NCI-H82 (cell line): ENCODE data around the gene ZNF276.

ENCODE experiments used
- DNase-seq: peaks from one replicate; lab custom pipeline; 2025; lab: John Stamatoyannopoulos, UW

The ZNF276 gene

DNA sequence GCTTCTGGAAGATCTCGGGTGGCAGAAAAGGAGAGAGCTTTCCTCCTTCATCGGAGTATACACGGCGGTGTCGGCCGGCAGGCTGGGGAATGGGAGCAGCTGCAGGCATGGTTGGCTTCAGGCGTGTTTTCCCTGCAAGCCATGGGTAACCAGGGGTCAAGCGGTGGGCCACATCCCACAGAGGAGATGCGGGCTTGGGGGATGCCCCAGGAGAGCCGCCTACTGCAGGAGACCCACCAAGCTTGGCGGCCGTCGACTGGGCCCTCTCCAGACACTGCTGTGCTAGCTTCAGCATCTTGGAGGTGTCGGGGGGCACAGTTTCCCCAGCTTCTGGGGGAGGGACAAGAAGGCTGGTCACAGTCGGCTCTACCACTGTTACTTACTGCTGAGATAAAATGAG, 4.8 kb upstream of the ZNF276 start:
- DNase-seq: no peak

DNA sequence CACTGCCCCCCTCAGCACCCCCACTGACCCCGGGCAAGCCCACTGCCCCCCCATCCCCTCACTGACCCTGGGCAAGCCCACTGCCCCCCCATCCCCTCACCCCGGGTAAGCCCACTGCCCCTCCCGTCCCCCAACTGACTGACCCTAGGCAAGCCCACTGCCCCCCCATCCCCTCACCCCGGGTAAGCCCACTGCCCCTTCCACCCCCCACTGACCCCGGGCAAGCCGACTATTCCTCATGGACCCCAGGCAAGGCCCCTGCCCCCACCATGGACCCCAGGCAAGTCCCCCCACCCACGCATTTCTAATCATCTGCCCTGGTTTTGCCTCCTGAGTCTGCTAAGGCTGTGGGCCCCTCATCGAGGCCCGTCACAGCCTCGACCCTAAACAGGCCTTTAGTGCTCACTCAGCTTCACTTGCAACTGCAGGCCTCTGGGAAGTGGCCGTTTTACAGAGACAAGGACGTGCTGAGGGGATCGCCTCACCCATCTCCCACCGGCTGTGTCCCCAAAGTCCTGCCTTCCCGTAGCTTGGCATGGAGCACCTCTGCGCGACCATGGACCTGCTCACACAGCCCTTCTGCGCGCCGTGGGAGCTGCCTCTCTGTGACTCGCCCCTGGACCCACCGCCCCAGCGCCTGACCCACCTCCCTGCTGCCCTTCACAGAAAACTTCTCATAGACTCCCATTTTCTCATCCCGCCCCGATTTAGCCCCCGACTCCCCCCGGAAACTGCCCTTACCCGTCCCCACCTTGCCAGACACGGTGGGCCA, 4.2 kb upstream of the ZNF276 start:
- DNase-seq: no peak

DNA sequence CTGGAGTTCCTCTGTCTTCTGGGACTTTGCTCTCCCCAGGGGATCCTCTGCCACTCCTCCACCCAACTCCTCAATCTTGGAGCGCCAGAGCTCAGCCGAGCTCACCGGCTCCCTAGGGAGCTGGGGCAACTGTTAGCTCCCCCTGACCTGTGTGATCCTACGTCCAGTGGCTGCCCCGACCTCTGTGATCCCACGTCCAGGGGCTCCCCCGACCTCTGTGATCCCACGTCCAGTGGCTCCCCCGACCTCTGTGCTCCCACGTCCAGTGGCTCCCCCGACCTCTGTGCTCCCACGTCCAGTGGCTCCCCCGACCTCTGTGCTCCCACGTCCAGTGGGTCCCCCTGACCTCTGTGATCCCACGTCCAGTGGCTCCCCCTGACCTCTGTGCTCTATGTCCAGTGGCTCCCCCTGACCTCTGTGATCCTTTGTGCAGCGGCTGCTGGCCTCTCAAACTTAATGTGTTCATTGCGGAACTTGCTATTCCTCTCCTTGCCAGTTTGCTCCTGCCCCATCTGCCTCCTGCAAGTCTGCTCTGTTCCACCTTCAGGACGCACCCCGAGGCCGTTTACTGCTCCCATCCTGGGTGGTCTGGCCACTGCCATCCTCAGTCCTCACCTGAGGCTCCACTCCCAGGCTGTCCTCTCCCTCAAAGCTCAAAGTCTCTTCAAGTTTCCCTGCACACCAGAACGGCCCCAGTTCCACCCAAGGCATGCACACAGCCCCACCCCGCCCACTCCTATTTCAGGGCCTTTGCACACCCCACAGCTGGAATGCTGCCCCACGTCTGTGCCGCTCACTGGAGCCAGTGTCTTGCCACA, 3.4 kb upstream of the ZNF276 start:
- no peak for DNase-seq

DNA sequence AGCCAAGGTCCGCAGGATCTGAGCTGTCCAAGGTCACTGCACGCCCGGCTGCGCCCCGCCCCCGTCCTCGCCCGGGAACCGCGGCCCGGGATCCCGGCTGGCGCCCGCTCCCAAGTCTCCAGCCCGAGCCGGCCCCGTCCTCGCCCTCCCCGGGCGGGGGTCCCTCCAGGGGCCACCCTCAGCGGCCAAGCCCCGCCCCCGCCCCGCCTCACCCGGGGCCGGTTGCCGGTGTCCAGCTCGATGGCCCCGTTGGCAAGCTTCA, 855 bp upstream of the ZNF276 start:
- peak; percentile 74 for DNase-seq

DNA sequence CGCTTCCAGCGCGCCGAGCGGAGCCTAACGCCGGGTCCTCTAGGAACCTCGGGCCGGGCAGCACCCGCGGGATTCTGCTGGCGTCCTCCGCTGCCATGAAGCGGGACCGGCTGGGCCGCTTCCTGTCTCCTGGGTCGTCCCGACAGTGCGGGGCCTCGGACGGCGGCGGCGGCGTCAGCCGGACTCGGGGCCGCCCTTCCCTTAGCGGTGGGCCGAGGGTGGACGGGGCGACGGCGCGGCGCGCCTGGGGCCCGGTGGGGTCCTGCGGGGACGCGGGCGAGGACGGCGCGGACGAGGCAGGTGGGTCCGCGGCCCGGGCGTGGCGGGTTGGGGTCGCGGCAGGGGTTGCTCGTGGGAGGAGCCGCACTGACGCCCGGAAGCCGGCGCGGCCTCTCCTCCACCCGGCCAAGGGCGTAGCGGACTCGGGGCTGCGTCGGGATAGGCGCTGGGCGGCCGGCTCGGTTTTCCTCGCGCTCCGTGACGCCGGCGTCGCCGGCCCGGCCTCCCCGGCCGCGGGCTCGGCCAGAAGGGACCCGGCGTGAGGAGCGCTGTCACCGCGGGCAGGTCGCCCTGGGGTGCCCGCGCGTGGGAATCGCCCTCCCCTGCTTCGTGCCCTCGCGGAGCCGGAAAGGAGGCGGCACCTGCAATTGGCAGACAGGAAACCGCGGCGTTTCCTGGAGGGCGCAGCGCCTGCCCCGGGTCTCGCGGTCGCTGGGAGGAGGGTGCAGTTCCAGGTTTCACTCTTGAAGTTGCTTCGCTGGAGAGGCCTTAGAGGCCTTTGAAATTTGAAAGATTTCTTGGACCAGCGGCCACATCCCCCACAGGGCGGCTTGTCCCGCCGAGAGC, 432 bp downstream of the ZNF276 start:
- peak; percentile 47 for DNase-seq

DNA sequence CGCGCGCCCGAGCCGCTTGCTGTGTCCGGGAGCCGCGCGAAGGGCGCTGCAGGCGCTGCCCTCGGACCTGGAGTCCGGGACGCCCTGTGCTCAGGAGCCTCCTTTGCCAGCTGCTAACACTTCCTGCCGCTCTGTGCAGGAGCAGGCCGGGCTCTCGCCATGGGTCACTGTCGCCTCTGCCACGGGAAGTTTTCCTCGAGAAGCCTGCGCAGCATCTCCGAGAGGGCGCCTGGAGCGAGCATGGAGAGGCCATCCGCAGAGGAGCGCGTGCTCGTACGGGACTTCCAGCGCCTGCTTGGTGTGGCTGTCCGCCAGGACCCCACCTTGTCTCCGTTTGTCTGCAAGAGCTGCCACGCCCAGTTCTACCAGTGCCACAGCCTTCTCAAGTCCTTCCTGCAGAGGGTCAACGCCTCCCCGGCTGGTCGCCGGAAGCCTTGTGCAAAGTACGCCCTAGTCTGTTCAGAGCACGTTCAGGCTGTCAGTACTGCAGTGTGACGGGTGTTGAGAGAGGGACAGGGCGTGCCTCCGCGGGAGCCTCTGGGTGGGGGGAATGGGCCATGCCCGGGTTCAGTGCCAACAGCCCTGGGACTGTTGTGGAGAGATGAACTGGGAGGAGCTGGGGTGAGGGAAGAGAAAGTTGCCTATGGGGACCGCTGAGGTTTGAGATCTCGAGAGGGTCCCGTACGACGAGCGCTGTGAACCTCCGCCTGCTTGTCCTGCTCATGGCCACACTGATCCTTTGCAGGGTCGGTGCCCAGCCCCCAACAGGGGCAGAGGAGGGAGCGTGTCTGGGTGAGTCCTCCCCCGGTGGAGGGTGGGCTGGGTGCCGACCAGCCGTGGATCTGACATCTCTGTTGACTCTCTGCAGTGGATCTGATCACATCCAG, 1.3 kb downstream of the ZNF276 start:
- no peak for DNase-seq

DNA sequence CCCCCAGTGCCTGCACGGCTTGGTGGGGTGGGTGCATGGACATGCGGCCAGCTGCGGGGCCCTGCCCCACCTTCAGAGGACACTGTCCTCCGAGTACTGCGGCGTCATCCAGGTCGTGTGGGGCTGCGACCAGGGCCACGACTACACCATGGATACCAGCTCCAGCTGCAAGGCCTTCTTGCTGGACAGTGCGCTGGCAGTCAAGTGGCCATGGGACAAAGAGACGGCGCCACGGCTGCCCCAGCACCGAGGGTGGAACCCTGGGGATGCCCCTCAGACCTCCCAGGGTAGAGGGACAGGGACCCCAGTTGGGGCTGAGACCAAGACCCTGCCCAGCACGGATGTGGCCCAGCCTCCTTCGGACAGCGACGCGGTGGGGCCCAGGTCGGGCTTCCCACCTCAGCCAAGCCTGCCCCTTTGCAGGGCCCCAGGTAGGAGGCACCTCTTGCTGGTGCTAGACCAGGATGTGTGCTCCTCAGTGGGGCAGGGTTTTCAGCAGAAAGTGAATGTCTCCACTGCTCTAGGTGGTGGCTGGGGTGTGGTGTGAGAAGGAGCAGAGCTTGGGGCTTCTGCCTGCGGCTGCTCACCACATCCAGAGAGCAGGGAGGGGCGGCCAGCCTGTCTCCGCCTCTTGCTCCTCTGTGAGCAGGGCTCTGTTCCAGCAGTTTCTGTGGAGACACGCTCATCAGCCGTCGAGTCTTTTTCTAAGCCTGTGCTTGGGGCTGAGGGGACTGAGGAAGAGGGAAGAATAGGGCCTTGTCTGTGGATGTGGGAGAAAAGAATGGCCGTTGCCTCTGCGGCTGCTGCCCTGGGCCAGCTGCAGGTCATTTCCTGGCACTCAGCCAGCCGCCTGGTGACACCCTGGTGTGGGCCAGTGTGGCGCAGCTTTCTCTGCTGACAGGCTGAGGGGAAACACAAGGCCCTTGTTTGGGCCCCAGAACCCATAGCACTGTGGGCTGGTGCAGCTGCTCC, 2.2 kb downstream of the ZNF276 start:
- no peak for DNase-seq

DNA sequence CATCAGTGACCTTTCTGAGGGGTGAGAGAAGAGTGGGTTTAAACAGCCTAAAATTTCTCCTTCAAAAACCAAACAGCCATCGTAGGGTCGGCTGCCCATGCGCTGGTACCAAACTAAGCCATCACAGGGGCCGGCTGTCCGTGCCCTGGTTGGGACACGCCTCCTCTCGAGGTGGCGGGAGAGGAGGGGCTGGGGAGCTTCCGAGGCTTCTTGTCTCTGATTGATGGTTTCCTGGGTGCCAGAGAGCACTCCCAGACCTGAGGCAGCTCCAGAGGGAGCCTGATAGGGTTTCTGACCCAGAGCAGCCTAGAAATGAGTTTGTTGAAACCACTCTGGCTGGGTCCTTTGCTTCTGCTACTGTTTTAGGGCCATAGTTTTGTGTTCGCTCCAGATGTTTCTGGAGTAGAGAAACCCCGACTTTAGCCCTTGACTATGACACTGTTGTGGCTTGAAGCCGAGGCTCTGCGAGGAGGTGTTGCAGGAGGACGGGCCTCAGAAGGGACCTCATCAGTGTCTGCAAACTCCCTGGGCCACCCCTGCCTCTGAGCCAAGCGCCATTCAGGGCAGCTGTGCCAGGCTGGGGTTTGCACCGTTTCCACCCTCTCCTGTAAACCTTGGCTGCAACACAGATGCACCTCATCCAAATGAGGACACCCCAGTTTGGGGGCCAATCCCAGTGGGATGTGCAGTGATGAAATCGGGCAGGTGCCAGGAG, 6.2 kb downstream of the ZNF276 start:
- DNase-seq: no peak

DNA sequence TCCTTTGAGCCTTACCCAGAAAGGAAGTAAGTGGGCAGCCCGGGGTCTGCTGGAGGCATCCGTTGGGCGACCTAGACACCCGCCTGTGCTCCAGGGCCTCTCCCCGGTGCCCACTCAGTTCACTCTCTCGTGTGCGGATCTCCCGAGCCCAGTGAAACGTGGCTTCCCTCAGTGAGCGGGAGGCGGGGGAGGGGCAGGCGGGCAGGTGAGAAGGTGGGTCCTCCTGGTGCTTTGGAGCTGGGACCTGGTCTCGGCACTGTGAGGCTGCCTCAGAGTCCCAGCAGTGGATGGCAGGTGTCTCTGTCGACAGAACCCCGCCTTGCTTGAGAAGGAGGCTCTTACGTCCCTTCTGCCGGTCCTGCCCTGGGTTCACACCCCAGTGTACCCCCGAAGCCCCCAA, 8.0 kb downstream of the ZNF276 start:
- DNase-seq: no peak

DNA sequence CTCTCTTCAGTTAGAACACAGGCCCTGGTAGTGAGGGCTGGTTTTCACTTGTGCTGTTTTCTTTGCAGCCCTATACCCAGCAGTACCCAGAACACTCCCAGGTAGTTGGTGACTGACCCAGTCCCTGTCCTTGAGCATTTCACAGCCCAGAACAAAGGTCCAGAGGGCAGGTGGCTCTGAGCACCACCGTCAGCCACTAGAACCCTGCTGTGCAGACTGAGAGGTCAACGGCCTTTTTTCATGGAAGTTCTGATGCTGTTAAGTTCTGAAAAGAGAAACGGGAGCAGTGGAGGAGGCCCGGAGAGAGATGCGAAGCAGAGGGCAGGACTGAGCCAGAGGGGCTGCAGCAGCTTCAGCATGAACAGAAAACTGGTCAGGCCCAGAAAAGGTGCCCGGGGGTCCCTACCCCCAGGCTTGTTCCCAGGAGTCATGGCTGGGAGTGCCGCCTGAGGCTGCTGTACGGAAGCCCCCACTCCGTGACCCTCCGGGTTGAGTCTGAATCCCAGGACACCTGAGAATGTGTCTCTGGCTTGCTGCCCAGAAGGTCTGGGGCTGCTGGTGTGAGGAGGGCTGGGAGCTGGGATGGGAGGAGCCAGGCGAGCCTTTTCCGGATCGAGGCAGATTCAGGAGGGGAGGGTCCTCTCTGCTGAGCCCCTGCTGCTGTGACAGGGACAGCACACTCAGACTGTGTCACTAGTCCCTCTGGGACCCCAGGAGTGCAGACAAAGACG, 8.7 kb downstream of the ZNF276 start:
- DNase-seq: no peak

DNA sequence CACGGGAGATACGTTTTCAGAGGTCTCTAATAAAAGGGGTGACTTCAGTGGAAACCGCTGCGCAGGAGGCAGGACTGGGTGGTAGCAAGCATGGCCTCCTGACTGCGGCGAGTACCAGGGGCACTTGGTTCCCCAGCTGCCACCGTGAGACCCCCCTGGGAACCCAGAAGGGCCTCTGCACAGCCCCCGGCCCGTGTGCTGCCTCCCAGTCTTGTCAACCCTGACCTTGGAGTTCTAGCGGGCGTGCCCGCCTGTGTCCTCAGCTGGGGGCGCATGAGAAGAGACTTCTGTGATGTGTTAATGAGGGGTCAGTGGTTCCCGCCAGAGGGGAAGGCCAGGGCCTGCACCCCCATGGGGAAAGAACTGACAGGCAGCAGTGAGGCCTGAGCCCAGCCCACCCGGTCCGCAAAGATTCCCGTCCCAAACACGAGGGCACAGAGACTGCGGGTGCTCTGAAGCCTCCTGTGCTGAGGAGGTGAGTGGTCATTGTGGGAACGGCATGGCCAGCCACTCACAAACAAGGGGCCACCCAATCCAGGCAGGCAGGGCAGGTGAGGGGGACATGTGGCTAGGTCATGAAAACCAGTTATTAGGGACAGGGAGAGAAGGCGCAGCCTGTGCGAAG, 9.4 kb downstream of the ZNF276 start:
- DNase-seq: no peak

DNA sequence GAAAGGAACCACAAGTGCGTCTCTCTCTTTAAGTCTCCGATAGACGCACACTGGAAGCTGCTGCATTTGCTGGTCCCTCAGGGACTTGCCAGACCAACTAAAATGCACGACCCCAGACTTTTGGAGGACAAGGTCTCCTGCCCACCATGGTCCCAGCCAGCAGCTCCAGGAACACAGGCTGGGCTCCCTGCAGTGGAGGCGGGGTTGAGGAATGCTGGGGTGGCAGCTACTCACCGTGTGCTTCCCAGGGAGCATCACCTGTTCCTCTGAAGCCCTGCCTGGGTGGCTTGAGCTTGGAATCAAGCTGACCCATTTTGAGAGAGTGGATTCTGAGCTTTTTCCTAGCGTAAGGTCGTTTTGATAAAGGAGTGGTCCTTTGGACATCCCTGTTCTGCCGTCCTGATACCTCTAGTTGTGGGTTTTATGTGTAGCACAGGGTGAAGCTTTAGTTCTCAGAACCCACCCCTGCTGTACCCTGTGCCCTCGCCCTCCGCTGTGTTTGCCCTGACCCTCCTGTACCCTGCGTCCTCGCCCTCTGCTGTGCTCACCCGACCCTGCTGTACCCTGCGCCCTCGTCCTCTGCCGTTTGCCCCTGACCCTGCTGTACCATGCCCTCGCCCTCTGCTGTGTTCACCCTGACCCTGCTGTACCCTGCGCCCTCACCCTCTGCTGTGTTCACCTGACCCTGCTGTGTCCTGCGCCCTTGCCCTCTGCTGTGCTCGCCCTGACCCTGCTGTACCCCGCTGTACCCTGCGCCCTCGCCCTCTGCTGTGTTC, 11.0 kb downstream of the ZNF276 start:
- DNase-seq: no peak

DNA sequence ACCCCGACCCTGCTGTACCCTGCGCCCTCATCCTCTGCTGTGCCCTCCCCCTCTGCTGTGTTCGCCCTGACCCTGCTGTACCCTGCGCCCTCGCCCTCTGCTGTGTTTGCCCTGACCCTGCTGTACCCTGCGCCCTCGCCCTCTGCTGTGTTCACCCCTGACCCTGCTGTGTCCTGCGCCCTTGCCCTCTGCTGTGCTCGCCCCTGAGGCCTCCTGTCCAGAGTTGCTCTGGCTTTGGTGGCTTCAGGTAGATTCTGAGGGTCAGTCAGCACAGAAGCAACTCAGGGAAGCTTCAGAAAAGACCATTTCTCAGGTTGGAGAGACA, 11.5 kb downstream of the ZNF276 start:
- DNase-seq: no peak

DNA sequence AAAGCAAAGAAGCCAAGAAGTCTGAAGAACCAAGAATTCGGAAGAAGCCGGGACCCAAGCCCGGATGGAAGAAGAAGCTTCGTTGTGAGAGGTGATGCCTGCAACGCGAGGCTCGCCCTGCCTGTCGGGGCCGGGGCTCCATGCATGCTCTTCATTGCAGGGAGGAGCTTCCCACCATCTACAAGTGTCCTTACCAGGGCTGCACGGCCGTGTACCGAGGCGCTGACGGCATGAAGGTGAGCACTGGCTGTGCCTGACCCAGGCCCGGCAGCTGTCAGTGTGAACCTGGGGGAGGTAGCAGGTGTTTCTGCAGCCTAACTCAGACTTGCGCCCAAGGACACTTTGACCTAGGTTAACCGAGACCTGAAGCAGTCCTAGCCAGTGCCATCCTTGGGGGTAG, 12.0 kb downstream of the ZNF276 start:
- no peak for DNase-seq

DNA sequence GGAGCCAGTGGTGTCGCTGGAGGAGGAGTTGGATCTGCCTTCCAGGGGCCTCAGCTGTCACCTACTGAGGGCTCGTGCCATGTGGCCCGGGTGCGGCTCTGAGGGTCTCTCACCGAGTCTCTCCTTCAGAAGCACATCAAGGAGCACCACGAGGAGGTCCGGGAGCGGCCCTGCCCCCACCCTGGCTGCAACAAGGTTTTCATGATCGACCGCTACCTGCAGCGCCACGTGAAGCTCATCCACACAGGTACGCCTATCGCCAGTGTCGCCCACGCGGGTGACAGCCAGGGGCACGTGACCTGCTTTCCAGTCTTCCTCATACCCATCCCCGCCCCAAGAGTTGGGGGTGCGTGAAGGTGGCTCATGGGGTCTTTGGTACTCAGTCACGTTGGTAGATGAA, 12.5 kb downstream of the ZNF276 start:
- DNase-seq: no peak

DNA sequence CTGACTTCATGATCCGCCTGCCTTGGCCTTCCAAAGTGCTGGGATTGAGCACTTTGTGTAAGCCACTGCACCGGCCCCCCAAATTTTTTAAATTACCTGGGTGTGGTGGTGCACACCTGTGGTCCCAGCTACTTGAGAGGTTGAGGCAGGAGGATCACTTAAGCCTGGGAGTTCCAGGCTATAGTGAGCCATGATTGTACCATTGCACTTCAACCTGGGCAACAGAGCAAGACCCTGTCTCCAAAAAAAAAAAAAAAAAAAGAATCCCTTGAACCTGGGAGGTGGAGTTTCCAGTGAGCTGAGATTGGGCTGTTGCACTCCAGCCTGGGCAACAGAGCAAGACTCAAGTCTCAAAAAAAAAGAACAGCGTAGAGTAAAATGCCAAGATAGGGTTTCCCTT, 15.2 kb downstream of the ZNF276 start:
- DNase-seq: no peak

DNA sequence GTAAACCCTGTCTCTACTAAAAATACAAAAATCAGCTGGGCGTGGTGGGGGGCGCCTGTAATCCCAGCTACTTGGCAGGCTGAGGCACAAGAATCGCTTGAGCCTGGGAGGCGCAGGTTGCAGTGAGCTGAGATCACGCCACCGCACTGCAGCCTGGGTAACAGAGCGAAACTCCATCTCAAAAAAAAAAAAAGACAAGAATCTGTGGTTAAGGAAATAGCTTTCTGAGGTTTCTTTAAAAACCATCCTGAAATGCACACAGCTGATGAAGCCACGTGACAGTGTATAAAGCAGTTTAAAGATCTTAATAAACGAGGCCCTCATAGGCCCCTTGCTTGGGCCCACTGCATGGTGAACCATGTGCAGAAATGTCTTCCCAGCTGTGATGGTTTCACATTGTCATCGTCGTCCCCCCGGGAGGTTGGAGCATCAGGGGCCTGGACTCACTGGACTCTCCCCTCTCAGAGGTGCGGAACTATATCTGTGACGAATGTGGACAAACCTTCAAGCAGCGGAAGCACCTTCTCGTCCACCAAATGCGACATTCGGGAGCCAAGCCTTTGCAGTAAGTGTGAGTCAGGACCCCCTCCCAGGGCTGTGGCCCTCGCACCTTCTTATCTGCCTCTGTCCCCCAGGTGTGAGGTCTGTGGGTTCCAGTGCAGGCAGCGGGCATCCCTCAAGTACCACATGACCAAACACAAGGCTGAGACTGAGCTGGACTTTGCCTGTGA, 16.2 kb downstream of the ZNF276 start:
- no peak for DNase-seq

DNA sequence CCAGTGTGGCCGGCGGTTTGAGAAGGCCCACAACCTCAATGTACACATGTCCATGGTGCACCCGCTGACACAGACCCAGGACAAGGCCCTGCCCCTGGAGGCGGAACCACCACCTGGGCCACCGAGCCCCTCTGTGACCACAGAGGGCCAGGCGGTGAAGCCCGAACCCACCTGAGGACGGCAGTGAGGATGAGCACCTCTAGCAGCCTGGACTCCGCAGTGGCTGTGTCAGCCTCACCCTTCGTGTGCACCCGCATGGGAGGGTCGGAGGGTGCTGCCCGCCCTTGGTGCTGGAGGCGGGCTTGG, 16.7 kb downstream of the ZNF276 start:
- no peak for DNase-seq
